ENCODE measurements around the gene LRCOL1. TPM values are rescaled to one million over a fixed set of nuclear protein-coding genes. Genes with fewer than 3 reads are reported as not detected.

Gene LRCOL1
- total and polyA plus RNA-seq, 4 donors = 0.98 to 1.8 (median 1.3) TPM

- no peak for ATAC-seq (ENCODE audit: insufficient read depth, low FRiP score)
- 95 to 96% methylated on average over 22 of the region's 22 CpGs for WGBS, 2 donors
- no peak for TF ChIP-seq CTCF (IDR thresholded peaks at IDR 0.05; ENCODE audit: control extremely low read depth, extremely low read depth)
- Histone ChIP-seq H3K9me3 (ENCODE audit: control insufficient read depth in 4 of 4, insufficient read depth in 3 of 4, low read length in 3 of 4) (no peaks in the 10 kb centered on the region), H3K36me3 (ENCODE audit: control insufficient read depth in 4 of 4, insufficient read depth in 4 of 4, low read length in 4 of 4) (peaks cover 5 to 23% (median 12%) of the 10 kb centered on the region in 4 donors), H3K27me3 (ENCODE audit: control insufficient read depth in 3 of 3, insufficient read depth in 3 of 3, low read length in 2 of 3) (peaks cover 0 to 6% (median 3%) of the 10 kb centered on the region in 3 donors), H3K9ac (ENCODE audit: insufficient read depth in 1 of 2, low read length in 2 of 2) (no peak overlapping the region), H3K4me1 (ENCODE audit: control insufficient read depth in 5 of 5, insufficient read depth in 5 of 5, low read length in 5 of 5) (peaks cover 0 to 11% (median 7%) of the 10 kb centered on the region in 5 donors), H3K4me3 (no peak overlapping the region), H3K27ac (ENCODE audit: low read depth in 1 of 2, low read length in 1 of 2) (no peak overlapping the region)
- DNase-seq = no peak
These were observed 13.9 kb upstream of the LRCOL1 start for GRCh38 chr12:132624186-132624855.

GRCh38 chr12:132623072-132623869 is 12.9 kb upstream of the LRCOL1 start:
- Histone ChIP-seq H3K4me3 (no peak overlapping the region), H3K36me3 (ENCODE audit: control insufficient read depth in 4 of 4, insufficient read depth in 4 of 4, low read length in 4 of 4) (peaks cover 0 to 21% (median 11%) of the 10 kb centered on the region in 4 donors), H3K9me3 (ENCODE audit: control insufficient read depth in 4 of 4, insufficient read depth in 3 of 4, low read length in 3 of 4) (peaks cover 0 to under 1% (median 0%) of the 10 kb centered on the region in 4 donors), H3K4me1 (ENCODE audit: control insufficient read depth in 5 of 5, insufficient read depth in 5 of 5, low read length in 5 of 5) (peaks cover 0 to 11% (median 8%) of the 10 kb centered on the region in 5 donors), H3K9ac (ENCODE audit: insufficient read depth in 1 of 2, low read length in 2 of 2) (no peak overlapping the region), H3K27me3 (ENCODE audit: control insufficient read depth in 3 of 3, insufficient read depth in 3 of 3, low read length in 2 of 3) (peaks cover 0 to 7% (median 5%) of the 10 kb centered on the region in 3 donors), H3K27ac (ENCODE audit: low read depth in 1 of 2, low read length in 1 of 2) (peak overlapping the region in 1 of 2 donors; percentile 37)
- WGBS, 2 donors = 74 to 83% methylated on average over 25 of the region's 25 CpGs
- no peak for TF ChIP-seq CTCF (IDR thresholded peaks at IDR 0.05; ENCODE audit: control extremely low read depth, extremely low read depth)
- DNase-seq (peak in 1 of 3 donors; percentile 58), ATAC-seq (ENCODE audit: insufficient read depth, low FRiP score) (no peak)

- H3K27me3 ChIP-seq (ENCODE audit: control insufficient read depth in 3 of 3, insufficient read depth in 3 of 3, low read length in 2 of 3) = peaks cover 5 to 12% (median 6%) of the 10 kb centered on the region in 3 donors
- ATAC-seq (ENCODE audit: insufficient read depth, low FRiP score) (peak; percentile 71), DNase-seq (peak; percentile 49 to 61 (median 51))
- H3K9ac ChIP-seq (ENCODE audit: insufficient read depth in 1 of 2, low read length in 2 of 2) = no peak overlapping the region
- peak overlapping the region in 1 of 2 donors; percentile 37 for H3K27ac ChIP-seq (ENCODE audit: low read depth in 1 of 2, low read length in 1 of 2)
- peaks cover 0 to 15% (median 11%) of the 10 kb centered on the region in 5 donors for H3K4me1 ChIP-seq (ENCODE audit: control insufficient read depth in 5 of 5, insufficient read depth in 5 of 5, low read length in 5 of 5)
- 46 to 57% methylated on average over 11 of the region's 11 CpGs for WGBS, 2 donors
- H3K9me3 ChIP-seq (ENCODE audit: control insufficient read depth in 4 of 4, insufficient read depth in 3 of 4, low read length in 3 of 4) = peaks cover 0 to 2% (median 0%) of the 10 kb centered on the region in 4 donors
- TF ChIP-seq CTCF (IDR thresholded peaks at IDR 0.05; ENCODE audit: control extremely low read depth, extremely low read depth) = no peak
- H3K36me3 ChIP-seq (ENCODE audit: control insufficient read depth in 4 of 4, insufficient read depth in 4 of 4, low read length in 4 of 4) = peaks cover 0 to 21% (median 11%) of the 10 kb centered on the region in 4 donors
- no peak overlapping the region for H3K4me3 ChIP-seq
These were observed 12.2 kb upstream of the LRCOL1 start for GRCh38 chr12:132622437-132623071.

All from lung (tissue), 12 donors.